Fibroblast of the aortic adventitia (primary cell): ENCODE data around the gene CRACR2B. TPM values are rescaled to one million over a fixed set of nuclear protein-coding genes. Genes with fewer than 3 reads are reported as not detected.

Experiments
- DNase-seq: peaks from one replicate; pipeline ENCODE4 v3.0.0-alpha.2; 2010; ENCODE audit warnings: low read depth
- H3K4me3 ChIP-seq: 2 replicates; pipeline ENCODE4 v1.5.1; 2011; ENCODE audit warnings: low read depth, mild to moderate bottlenecking, control low read depth, low read length, moderate library complexity
- total RNA-seq: library from RNA; depleted of rRNA; stranded (reverse); fragments of >200 nt; gene quantifications from 2 replicates; pipeline ENCODE4 v1.2.3, GENCODE V29; 2012; ENCODE audit warnings: low replicate concordance
- TF ChIP-seq, protein P1 (sequence below): IDR thresholded peaks from 2 replicates; pipeline ENCODE4 v1.5.1; 2011; ENCODE audit warnings: mild to moderate bottlenecking, low read length, control low read depth, inconsistent platforms; ENCODE audit not compliant: insufficient read depth

CRACR2B gene
- total RNA-seq = 1.3 and 1.8 TPM in 2 replicates

DNA sequence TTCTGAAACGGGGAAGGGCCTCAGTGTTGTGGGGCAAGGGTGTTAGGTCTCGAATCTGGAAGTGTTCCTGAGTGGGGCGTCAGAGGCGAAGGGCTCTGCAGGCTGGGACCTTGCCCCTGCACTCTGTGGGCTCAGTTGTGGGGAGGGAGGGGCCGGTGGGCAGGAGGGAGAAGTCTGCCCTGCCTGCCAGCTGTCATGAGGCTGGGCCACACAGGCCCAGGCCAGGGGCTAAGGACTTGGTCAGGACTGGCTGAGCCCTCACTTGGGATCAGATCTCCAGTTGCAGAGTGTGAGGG is at the start of gene CRACR2B:
Gene CRACR2B (plus strand): TSS at position 23 of the 296 bp plus-strand sequence. CDS start 689 bp downstream, outside the sequence.
- DNase-seq = no peak
- peak within 1 kb of the TSS; percentile 9 for H3K4me3 ChIP-seq
- TF ChIP-seq, protein P1, sequence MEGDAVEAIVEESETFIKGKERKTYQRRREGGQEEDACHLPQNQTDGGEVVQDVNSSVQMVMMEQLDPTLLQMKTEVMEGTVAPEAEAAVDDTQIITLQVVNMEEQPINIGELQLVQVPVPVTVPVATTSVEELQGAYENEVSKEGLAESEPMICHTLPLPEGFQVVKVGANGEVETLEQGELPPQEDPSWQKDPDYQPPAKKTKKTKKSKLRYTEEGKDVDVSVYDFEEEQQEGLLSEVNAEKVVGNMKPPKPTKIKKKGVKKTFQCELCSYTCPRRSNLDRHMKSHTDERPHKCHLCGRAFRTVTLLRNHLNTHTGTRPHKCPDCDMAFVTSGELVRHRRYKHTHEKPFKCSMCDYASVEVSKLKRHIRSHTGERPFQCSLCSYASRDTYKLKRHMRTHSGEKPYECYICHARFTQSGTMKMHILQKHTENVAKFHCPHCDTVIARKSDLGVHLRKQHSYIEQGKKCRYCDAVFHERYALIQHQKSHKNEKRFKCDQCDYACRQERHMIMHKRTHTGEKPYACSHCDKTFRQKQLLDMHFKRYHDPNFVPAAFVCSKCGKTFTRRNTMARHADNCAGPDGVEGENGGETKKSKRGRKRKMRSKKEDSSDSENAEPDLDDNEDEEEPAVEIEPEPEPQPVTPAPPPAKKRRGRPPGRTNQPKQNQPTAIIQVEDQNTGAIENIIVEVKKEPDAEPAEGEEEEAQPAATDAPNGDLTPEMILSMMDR = no peak

DNA sequence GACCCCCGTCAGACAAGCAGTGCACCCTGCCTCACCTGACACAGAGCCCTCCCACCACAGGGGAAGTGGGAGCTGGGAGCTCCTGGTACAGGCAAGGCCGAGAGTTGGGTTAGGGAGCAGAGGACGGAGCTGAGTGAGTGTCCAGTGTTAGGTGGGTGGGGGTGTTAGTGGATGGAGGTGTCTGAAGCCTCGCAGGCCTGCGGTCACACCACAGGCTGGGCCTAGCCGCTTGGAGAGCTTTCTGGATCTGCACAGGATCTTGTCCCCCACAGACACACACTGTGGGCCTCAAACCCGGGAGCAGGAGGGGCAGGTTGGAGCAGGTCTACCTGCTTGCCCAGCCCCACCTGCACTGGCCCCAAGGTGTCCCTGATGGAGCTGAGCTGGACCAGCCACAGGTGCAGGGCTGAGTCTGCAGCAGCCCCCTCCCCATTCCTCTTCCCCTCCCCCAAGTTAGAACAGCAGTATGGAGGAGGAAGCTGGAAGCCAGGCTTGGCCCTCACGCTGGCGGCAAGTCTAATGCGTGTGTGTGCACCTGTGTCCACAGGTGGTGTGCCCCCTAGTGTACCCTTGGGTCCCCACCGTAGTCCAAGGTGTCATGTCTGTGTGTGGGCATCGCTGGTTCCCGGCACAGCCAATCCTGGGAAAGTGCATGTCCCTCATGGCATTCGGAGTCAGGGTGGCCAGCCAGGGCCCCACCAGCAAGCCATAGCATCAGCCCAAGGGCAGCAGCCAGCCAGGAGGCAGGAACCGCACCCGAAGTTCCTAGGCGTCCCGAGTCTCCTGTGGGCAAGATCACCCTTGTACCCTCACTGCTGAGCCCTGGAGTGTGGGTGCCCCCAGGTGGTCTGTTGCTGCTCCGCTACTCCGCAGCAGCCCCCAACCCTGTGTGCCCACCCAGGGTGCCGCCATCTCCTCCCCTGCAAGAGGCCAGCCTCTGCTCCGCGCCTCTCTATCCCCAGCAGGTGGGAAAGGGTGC is 48.5 kb upstream of the CRACR2B start:
- TF ChIP-seq, protein P1 = no peak
- no peak overlapping the region for H3K4me3 ChIP-seq
- DNase-seq = no peak

DNA sequence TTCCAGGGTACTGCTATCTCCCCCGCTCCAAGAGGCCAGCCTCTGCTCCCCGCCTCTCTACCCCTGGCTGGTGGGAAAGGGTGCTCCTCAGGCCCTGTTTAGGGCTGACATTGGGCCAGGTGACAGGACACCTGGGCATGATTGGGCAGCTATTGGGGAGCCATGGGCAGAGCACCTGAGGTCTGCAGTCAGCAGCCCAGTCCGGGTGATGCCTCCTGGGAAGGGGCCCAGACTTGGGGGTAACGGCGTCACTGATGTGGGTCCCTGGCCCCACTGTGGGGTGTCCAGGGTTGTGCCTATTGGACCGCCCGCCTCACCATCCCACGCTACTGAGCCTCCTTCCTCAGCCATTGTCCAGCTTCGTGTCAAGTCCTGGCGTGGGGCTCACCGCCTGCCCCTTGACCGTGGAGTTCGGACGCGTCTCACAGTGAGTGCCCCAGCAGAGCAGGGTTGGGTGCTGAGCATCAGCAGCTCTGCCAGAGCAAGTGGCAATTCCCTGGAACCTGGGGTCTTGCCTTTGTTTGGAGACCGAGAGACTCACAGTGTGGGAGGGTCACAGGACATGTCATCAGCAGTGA is 47.7 kb upstream of the CRACR2B start:
- no peak for DNase-seq
- no peak overlapping the region for H3K4me3 ChIP-seq
- TF ChIP-seq, protein P1 = no peak

DNA sequence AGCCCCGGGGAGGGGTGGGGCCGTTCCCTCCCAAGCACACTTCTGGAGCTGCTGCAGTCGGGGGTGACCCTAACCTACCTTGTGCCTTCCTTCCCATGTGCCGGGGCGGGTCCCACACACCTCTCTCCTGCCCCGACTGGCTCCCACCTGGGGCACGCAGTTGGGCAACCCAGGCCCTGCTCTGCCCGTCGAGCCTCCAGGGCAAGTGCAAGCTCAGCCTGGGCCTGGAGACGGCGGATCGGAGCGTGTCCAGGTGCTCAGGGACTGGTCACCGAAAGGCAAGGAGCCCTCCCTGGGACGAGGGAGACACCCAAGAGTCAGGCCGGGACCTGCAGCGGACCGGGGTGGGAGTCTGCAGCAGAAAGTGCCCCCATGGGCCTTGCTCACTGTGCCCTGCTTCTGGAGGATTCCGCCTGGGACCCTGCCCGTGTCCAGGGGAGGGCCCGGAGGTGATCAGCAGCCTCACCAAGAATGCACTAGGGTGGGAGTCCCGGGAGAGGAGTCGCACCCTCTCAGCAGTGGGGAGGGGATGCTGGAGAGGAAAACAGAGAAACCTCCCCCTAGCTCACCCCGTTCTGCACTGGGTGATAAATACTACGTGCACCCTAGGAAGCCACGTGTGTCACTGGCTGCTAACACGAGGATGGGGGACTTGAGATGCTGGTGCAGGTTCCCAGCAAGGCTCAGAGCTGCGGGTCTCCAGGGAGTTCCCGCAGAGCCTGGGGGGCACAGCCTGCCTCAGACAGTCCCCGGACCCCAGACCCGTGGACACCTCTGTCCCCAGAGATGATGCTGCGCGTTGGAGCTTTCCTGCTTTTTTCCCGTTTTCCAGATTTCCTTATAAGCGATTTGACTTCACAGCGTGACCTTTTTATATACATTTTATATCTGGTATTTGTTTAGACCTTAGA is 45.2 kb upstream of the CRACR2B start:
- TF ChIP-seq, protein P1 = no peak
- no peak for DNase-seq
- no peak overlapping the region for H3K4me3 ChIP-seq

DNA sequence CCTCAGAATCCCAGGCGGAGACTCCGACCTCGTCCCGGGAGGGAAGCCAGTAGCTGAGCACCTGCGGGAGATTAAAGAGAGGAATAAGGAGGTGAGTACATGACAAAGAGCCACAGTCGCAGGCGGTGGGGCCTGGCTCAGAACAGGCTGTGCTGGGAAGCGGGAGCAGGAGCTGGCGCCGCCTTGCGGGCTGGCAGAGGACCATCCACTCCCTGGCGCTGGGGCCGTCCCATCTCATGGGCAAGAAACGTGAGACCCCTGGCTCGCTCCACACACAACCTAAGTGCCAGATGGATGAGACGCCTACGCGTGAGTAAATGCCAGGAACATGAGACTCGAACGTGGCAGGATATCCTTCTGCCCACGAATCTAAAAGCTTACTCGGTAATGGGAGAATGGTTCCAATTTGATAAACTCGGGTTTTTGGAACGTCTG is 44.1 kb upstream of the CRACR2B start:
- TF ChIP-seq, protein P1 = peak; percentile 94
- peak; percentile 93 for DNase-seq
- H3K4me3 ChIP-seq = no peak overlapping the region
